Activated T-cell treated with anti-CD3 and anti-CD28 coated beads, Interleukin-2, amount 50 U/mL, for 72 hours (primary cell): ENCODE data around the gene LYRM1. TPM values are rescaled to one million over a fixed set of nuclear protein-coding genes. Genes with fewer than 3 reads are reported as not detected.

ENCODE experiments used
- ATAC-seq, 2 donors: fragments of 150-1000 bp; cut with Tn5 transposase; replicated peaks in 1 of 2; 2 replicates each; pipeline ENCODE4 v1.10.0; 2021; ENCODE audit warnings: moderate library complexity in 2 of 2, mild to moderate bottlenecking in 1 of 2
- DNase-seq, 2 donors: peaks; one replicate each; pipeline ENCODE4 v3.0.0; 2021 to 2022; ENCODE audit warnings: mixed read lengths in 1 of 2
- H3K27ac Mint-ChIP-seq: one replicate; pipeline ENCODE4 v1.8.0; 2022; ENCODE audit warnings: mild to moderate bottlenecking, moderate library complexity, mixed read lengths
- H3K27me3 Mint-ChIP-seq: one replicate; pipeline ENCODE4 v1.8.0; 2022; ENCODE audit warnings: low read depth, mixed read lengths
- H3K36me3 Mint-ChIP-seq, 2 donors: one replicate each; pipeline ENCODE4 v1.8.0; 2022; ENCODE audit warnings: mixed read lengths in 2 of 2, mild to moderate bottlenecking in 1 of 2; ENCODE audit not compliant: insufficient read depth in 2 of 2
- H3K4me1 Mint-ChIP-seq: one replicate; pipeline ENCODE4 v1.8.0; 2022; ENCODE audit warnings: low read depth, mixed read lengths
- H3K4me3 Mint-ChIP-seq, 2 donors: one replicate each; pipeline ENCODE4 v1.8.0; 2022; ENCODE audit warnings: mild to moderate bottlenecking in 2 of 2, mixed read lengths in 2 of 2, moderate library complexity in 2 of 2
- H3K9me3 Mint-ChIP-seq, 2 donors: one replicate each; pipeline ENCODE4 v1.8.0; 2022; ENCODE audit warnings: mixed read lengths in 2 of 2
- total RNA-seq, 2 donors: library from RNA; stranded (reverse); gene quantifications; one replicate each; pipeline ENCODE4 v1.2.3, GENCODE V29; 2022

Gene LYRM1
- total RNA-seq, 2 donors from 2014 or later: 31.8 to 44.0 TPM

DNA sequence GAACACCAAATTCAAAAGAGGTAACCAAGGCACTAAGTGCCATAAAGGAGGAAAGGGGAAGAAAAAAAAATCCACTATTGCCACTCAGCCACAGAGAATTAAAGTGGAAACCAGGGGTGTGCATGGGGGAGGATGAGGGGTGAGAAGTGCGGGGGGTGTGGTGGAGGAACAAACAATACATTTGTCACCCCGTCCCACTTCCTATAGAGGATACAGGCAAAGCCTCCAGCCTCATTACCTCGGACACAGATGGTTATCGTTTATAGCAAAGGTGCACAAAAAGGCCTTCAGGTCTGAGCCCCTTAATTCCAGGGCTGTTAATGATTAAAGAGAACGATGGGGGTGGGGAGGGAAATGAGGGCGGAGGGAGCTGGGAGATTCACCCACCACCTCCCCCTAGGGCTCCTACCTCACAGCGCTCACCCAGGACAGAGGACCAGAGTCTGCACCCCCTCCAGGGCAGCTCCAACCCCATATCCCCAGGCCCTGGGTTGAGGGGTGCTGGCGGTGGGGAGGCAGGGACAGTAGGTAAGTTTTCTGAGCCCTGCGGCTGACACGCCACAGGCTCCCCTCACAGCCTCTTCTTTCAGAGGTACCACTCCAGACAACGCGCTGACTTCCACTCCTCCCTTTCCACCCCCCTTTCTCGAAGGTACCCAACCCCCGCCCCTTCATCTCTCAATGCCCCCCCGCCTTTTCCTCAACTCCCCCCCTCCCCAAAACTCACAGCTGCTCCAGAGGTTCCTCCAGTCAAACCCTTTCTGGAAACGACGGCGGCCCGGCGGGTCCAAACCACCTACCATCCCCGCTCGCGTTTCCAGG is 883 bp upstream of the LYRM1 start:
- DNase-seq: peak; percentile 7 to 25
- peak overlapping the region; percentile 96 for H3K27ac Mint-ChIP-seq
- ATAC-seq: no peak
- peak overlapping the region; percentile 87 to 90 for H3K4me3 Mint-ChIP-seq
- H3K9me3 Mint-ChIP-seq: no peaks in the 10 kb centered on the region
- peaks cover 12 to 21% of the 10 kb centered on the region in 2 donors for H3K36me3 Mint-ChIP-seq
- peaks cover 61% of the 10 kb centered on the region for H3K4me1 Mint-ChIP-seq
- no peaks in the 10 kb centered on the region for H3K27me3 Mint-ChIP-seq

GRCh38 chr16:20901068-20901435 is 481 bp downstream of the LYRM1 start:
- Mint-ChIP-seq H3K4me3 (peak overlapping the region; percentile 87 to 90), H3K27ac (peak overlapping the region; percentile 96), H3K27me3 (no peaks in the 10 kb centered on the region), H3K4me1 (peaks cover 69% of the 10 kb centered on the region), H3K36me3 (peaks cover 10 to 19% of the 10 kb centered on the region in 2 donors), H3K9me3 (no peaks in the 10 kb centered on the region)
- no peak for DNase-seq
- ATAC-seq: peak in 1 of 2 donors; percentile 2

DNA sequence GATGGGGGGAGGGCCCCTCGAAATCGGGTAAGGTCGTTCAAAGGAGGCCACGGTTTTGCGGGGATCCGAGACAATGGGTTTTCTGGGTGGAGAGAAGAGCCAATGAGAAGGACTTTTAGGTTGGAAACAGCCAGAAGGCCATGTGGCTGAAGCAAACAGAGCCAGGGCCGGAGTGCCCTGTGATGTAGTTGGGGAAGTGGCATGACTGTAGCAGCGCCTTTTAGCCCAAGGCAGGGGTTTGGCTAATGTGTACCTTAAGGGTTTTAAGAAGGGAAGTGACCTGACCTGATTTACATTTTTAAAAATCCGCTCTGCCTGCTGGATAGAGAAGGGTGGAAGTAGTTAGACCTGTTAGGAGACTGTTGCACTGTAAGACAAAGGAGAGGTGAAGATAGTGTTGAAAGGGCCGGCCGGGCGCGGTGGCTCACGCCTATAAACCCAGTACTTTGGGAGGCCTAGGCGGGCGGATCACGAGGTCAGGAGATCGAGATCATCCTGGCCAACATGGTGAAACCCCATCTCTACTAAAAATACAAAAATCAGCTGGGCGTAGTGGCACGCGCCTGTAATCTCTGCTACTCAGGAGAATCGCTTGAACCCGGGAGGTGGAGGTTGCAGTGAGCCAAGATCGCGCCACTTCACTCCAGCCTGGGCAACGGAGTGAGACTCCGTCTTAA is 1.0 kb downstream of the LYRM1 start:
- no peaks in the 10 kb centered on the region for H3K9me3 Mint-ChIP-seq
- peak overlapping the region; percentile 96 for H3K27ac Mint-ChIP-seq
- DNase-seq: peak; percentile 12 to 18
- peaks cover 10 to 19% of the 10 kb centered on the region in 2 donors for H3K36me3 Mint-ChIP-seq
- ATAC-seq: no peak
- H3K4me3 Mint-ChIP-seq: peak overlapping the region; percentile 87 to 90
- H3K27me3 Mint-ChIP-seq: no peaks in the 10 kb centered on the region
- peaks cover 71% of the 10 kb centered on the region for H3K4me1 Mint-ChIP-seq

- Mint-ChIP-seq H3K36me3 (peaks cover 10 to 19% of the 10 kb centered on the region in 2 donors), H3K4me1 (peaks cover 72% of the 10 kb centered on the region)
Measured at GRCh38 chr16:20902426-20902825, 1.9 kb downstream of the LYRM1 start.

DNA sequence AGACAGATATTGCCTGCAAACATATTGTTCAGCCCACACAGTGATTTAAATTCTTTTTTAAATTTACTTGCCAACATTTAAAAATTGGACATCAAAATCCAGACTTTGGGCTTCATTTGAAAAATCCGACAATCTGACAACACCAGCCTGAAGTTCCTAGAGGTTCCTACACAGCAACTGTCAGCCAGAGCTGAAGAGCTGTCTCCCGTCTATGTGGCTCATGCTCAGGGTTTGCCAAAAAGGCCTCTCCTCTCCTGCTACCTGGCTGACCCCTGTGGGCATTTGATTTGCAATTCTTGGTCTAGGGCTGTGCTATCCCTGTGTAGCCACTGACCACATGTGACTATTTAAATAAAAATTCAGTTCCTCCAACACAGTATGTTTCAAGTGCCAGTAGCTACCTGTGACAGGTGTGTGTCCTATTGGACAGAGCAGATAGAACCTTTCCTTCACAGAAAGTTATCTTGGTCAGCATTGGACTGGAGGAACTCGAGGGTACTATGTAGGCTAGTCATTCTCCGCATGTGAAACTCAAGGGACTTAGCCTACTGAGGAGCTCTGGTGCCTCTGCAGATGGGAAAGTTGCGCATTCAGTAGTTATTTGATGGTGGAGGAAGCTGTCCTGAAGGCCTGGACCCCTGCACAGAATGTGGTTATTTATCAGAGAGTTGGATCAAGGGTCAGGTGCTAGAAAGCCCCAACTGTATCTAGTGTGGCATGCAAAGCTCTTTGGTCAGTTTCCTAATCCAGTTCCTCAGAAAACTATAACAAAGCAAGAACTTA is 2.7 kb downstream of the LYRM1 start:
- peaks cover 70% of the 10 kb centered on the region for H3K4me1 Mint-ChIP-seq
- ATAC-seq (no peak), DNase-seq (no peak)
- no peaks in the 10 kb centered on the region for H3K9me3 Mint-ChIP-seq
- peak overlapping the region; percentile 29 to 77 for H3K4me3 Mint-ChIP-seq
- no peaks in the 10 kb centered on the region for H3K27me3 Mint-ChIP-seq
- peaks cover 10 to 22% of the 10 kb centered on the region in 2 donors for H3K36me3 Mint-ChIP-seq
- peak overlapping the region; percentile 8 for H3K27ac Mint-ChIP-seq

More at GRCh38 chr16:20902426-20902825, 1.9 kb downstream of the LYRM1 start:
- DNase-seq (no peak), ATAC-seq (no peak)
- H3K4me3 Mint-ChIP-seq: peak overlapping the region; percentile 87 to 90
- no peaks in the 10 kb centered on the region for H3K27me3 Mint-ChIP-seq
- peak overlapping the region; percentile 96 for H3K27ac Mint-ChIP-seq
- H3K9me3 Mint-ChIP-seq: no peaks in the 10 kb centered on the region

DNA sequence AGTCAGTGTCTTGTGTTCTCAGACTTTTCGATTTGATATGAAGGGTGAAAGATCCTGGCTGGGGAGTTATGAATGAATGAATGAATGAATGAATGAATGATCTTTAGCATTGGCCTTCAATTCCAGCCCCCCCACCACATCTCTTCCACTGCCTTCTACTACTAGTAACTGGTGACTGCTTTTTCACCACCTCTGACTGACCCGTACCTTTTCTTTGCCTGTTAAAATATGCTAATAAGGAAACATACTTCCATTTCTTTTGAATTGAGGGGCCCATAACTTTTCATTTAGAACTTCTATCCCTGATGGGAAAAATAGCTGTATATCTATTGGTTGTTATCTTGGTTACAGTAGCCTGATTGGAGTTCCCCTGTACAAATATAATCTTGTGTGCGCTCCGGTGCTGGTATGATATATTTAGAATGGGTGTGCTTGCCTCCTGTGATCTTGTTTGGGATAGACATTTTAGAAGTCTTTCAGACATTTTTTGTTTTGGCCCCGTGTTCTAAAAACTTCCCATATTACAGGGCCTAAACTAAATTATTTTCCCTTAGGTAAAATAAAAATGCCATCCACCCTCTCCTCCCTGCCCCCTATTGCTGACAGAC is 3.4 kb downstream of the LYRM1 start:
- H3K4me3 Mint-ChIP-seq: peak overlapping the region; percentile 27 to 77
- no peaks in the 10 kb centered on the region for H3K9me3 Mint-ChIP-seq
- no peaks in the 10 kb centered on the region for H3K27me3 Mint-ChIP-seq
- DNase-seq: no peak
- H3K27ac Mint-ChIP-seq: peak overlapping the region; percentile 34
- H3K4me1 Mint-ChIP-seq: peaks cover 63% of the 10 kb centered on the region
- ATAC-seq: no peak
- peaks cover 10 to 22% of the 10 kb centered on the region in 2 donors for H3K36me3 Mint-ChIP-seq

DNA sequence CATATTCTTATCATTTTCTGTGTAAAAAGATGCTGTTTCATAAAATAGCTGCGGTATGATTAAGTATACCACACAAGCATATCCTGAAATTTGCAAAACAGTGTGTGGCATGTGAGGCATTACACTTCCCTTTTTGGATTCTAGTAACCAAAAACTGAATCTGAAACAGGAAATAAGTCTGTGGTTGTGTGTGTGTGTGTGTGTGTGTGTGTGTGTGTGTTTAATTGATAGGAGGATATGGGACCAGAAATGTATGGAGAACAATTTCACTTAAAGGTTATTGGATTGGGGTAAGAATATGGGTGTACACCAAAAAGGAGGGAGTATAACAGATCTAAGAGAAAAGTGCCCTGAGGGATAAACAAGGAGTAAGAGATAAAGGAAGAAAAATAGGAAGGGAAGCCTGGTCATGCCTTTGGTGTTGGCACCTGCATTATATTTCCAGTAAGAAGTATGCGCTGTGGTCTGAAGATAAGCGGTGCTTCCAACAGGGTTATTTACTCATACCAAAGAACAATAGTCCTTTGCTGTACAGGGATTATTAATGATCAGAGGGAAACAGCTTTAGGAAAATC is 4.0 kb downstream of the LYRM1 start:
- Mint-ChIP-seq H3K27ac (peak overlapping the region; percentile 60), H3K4me1 (peaks cover 62% of the 10 kb centered on the region), H3K9me3 (no peaks in the 10 kb centered on the region), H3K27me3 (no peaks in the 10 kb centered on the region), H3K36me3 (peaks cover 10 to 22% of the 10 kb centered on the region in 2 donors), H3K4me3 (peak overlapping the region in 1 of 2 donors; percentile 77)
- DNase-seq: no peak
- ATAC-seq: no peak

- H3K27me3 Mint-ChIP-seq: no peaks in the 10 kb centered on the region
- H3K36me3 Mint-ChIP-seq: peaks cover 7 to 19% of the 10 kb centered on the region in 2 donors
- peaks cover 72% of the 10 kb centered on the region for H3K4me1 Mint-ChIP-seq
- no peak overlapping the region for H3K4me3 Mint-ChIP-seq
- H3K27ac Mint-ChIP-seq: no peak overlapping the region
- no peak for ATAC-seq
- H3K9me3 Mint-ChIP-seq: no peaks in the 10 kb centered on the region
- no peak for DNase-seq
Measured at GRCh38 chr16:20905576-20905975, 5.0 kb downstream of the LYRM1 start.

GRCh38 chr16:20906341-20907255 is 6.0 kb downstream of the LYRM1 start:
- Mint-ChIP-seq H3K27ac (no peak overlapping the region), H3K9me3 (no peaks in the 10 kb centered on the region), H3K4me3 (no peak overlapping the region), H3K27me3 (no peaks in the 10 kb centered on the region), H3K36me3 (peaks cover under 1 to 11% of the 10 kb centered on the region in 2 donors), H3K4me1 (peaks cover 75% of the 10 kb centered on the region)
- ATAC-seq: no peak
- DNase-seq: no peak

DNA sequence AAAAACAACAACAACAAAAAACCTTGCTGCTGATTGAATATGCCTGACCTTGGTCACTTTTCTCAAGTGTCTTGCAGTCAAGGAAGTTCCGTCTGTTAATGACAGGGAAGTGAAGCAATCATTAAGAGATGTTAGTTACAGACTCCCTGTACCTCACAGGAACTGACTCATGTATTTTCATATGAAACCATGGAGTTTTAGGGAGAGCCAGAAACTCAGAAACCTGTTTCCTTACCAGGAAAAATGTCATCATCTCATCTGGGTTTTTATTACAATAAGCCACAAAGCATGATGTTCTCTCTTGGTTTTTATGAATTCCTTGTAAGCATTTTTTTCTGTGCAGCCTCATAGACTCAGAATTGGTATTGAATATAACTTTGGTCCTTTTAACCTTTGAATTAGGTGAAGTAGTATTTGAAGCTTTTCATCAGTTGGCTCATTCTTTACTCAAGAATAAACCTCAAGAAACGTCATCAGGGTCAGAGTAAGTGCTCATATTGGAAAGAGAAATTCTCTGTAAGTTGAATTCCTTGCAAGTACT is 10.3 kb downstream of the LYRM1 start:
- peaks cover 0 to 3% of the 10 kb centered on the region in 2 donors for H3K36me3 Mint-ChIP-seq
- DNase-seq: no peak
- H3K27me3 Mint-ChIP-seq: no peaks in the 10 kb centered on the region
- H3K9me3 Mint-ChIP-seq: no peaks in the 10 kb centered on the region
- H3K27ac Mint-ChIP-seq: peak overlapping the region; percentile 52
- H3K4me1 Mint-ChIP-seq: peaks cover 44% of the 10 kb centered on the region
- ATAC-seq: peak; percentile 79 to 87
- H3K4me3 Mint-ChIP-seq: peak overlapping the region; percentile 53 to 60

GRCh38 chr16:20911361-20911760 is 10.8 kb downstream of the LYRM1 start:
- peak overlapping the region; percentile 53 to 60 for H3K4me3 Mint-ChIP-seq
- peak overlapping the region; percentile 52 for H3K27ac Mint-ChIP-seq
- DNase-seq (no peak), ATAC-seq (peak; percentile 49 to 58)
- H3K36me3 Mint-ChIP-seq: peaks cover 1 to 3% of the 10 kb centered on the region in 2 donors
- no peaks in the 10 kb centered on the region for H3K27me3 Mint-ChIP-seq
- no peaks in the 10 kb centered on the region for H3K9me3 Mint-ChIP-seq
- H3K4me1 Mint-ChIP-seq: peaks cover 40% of the 10 kb centered on the region
